H9 (cell line): Measurements from ENCODE around the gene HOMER1. TPM values are rescaled to one million over a fixed set of nuclear protein-coding genes. Genes with fewer than 3 reads are reported as not detected.

ENCODE experiments used
- DNase-seq: peaks from one replicate; pipeline ENCODE4 v3.0.0-alpha.2; 2017
- H2AFZ ChIP-seq: one replicate; pipeline ENCODE4 v1.6.1; 2013; ENCODE audit warnings: mild to moderate bottlenecking, low read length, control low read depth, moderate library complexity
- H2AK5ac ChIP-seq: 2 replicates; pipeline ENCODE4 v1.6.1; 2013; ENCODE audit warnings: low read length, control low read depth, mixed read lengths; ENCODE audit not compliant: insufficient read length
- H2BK120ac ChIP-seq: one replicate; pipeline ENCODE4 v1.6.1; 2013; ENCODE audit warnings: low read depth, mild to moderate bottlenecking, low read length, control low read depth, inconsistent platforms; ENCODE audit not compliant: poor library complexity, severe bottlenecking
- H2BK12ac ChIP-seq: 2 replicates; pipeline ENCODE4 v1.6.1; 2013; ENCODE audit warnings: low read length, control low read depth, mixed read lengths, low read depth; ENCODE audit not compliant: insufficient read length
- H2BK15ac ChIP-seq: 2 replicates; pipeline ENCODE4 v1.6.1; 2013; ENCODE audit warnings: low read depth, low read length, control low read depth
- H2BK20ac ChIP-seq: one replicate; pipeline ENCODE4 v1.6.1; 2013; ENCODE audit warnings: low read depth, mild to moderate bottlenecking, low read length, control low read depth, inconsistent platforms; ENCODE audit not compliant: poor library complexity, severe bottlenecking
- H2BK5ac ChIP-seq: 2 replicates; pipeline ENCODE4 v1.6.1; 2013; ENCODE audit warnings: low read length, control low read depth, mixed read lengths; ENCODE audit not compliant: insufficient read length
- H3K14ac ChIP-seq: 2 replicates; pipeline ENCODE4 v1.6.1; 2013; ENCODE audit warnings: low read length, control low read depth; ENCODE audit not compliant: insufficient read depth
- H3K18ac ChIP-seq: 2 replicates; pipeline ENCODE4 v1.6.1; 2013; ENCODE audit warnings: low read depth, mild to moderate bottlenecking, mixed read lengths, low read length, control low read depth; ENCODE audit not compliant: insufficient read length
- H3K23ac ChIP-seq: 2 replicates; pipeline ENCODE4 v1.6.1; 2013; ENCODE audit warnings: low read length, control low read depth, mixed read lengths, low read depth; ENCODE audit not compliant: insufficient read length
- H3K23me2 ChIP-seq: 2 replicates; pipeline ENCODE4 v1.6.1; 2013; ENCODE audit warnings: low read depth, mild to moderate bottlenecking, mixed read lengths, low read length, control low read depth; ENCODE audit not compliant: insufficient read length, poor library complexity, severe bottlenecking
- H3K27ac ChIP-seq: 2 replicates; pipeline ENCODE4 v1.5.1; 2013; ENCODE audit warnings: low read length, control low read depth, mixed read lengths, low read depth; ENCODE audit not compliant: insufficient read length
- H3K27me3 ChIP-seq: 2 replicates; pipeline ENCODE4 v1.6.1; 2013; ENCODE audit warnings: low read length, control low read depth, inconsistent platforms; ENCODE audit not compliant: insufficient read depth
- H3K4ac ChIP-seq: 2 replicates; pipeline ENCODE4 v1.6.1; 2013; ENCODE audit warnings: low read depth, mild to moderate bottlenecking, control low read depth, inconsistent platforms, low read length, moderate library complexity
- H3K4me1 ChIP-seq: 2 replicates; pipeline ENCODE4 v1.6.1; 2013; ENCODE audit warnings: low read length, control low read depth, inconsistent platforms; ENCODE audit not compliant: insufficient read depth
- H3K4me2 ChIP-seq: 2 replicates; pipeline ENCODE4 v1.6.1; 2013; ENCODE audit warnings: low read length, control low read depth, mixed read lengths; ENCODE audit not compliant: insufficient read length, insufficient read depth
- H3K56ac ChIP-seq: 2 replicates; pipeline ENCODE4 v1.6.1; 2013; ENCODE audit warnings: low read depth, mild to moderate bottlenecking, mixed read lengths, low read length, control low read depth; ENCODE audit not compliant: insufficient read length
- H3K79me1 ChIP-seq: 2 replicates; pipeline ENCODE4 v1.6.1; 2013; ENCODE audit warnings: low read depth, mild to moderate bottlenecking, moderate library complexity, low read length, control low read depth, inconsistent platforms; ENCODE audit not compliant: insufficient read depth, poor library complexity, severe bottlenecking
- H3K79me2 ChIP-seq: 2 replicates; pipeline ENCODE4 v1.6.1; 2013; ENCODE audit warnings: low read length, control low read depth, inconsistent platforms; ENCODE audit not compliant: insufficient read depth
- H3K9ac ChIP-seq: 2 replicates; pipeline ENCODE4 v1.6.1; 2013; ENCODE audit warnings: low read length, control low read depth, mixed read lengths; ENCODE audit not compliant: insufficient read length; ENCODE audit errors: extremely low read depth
- H3K9me3 ChIP-seq: one replicate; pipeline ENCODE4 v1.6.1; 2013; ENCODE audit warnings: low read depth, low read length, inconsistent platforms; ENCODE audit not compliant: control insufficient read depth
- H3T11ph ChIP-seq: one replicate; pipeline ENCODE4 v1.6.1; 2013; ENCODE audit warnings: mild to moderate bottlenecking, low read length, control low read depth, inconsistent platforms
- H4K20me1 ChIP-seq: one replicate; pipeline ENCODE4 v1.6.1; 2013; ENCODE audit not compliant: control insufficient read depth, insufficient read length, insufficient read depth
- H4K5ac ChIP-seq: 2 replicates; pipeline ENCODE4 v1.6.1; 2013; ENCODE audit warnings: low read depth, mild to moderate bottlenecking, mixed read lengths, low read length, control low read depth; ENCODE audit not compliant: insufficient read length
- H4K8ac ChIP-seq: replicated peaks from 2 replicates; pipeline ENCODE4 v1.6.1; 2013; ENCODE audit warnings: low read length, control low read depth, mixed read lengths, low read depth; ENCODE audit not compliant: insufficient read length
- H4K91ac ChIP-seq: 2 replicates; pipeline ENCODE4 v1.6.1; 2013; ENCODE audit warnings: low read depth, mild to moderate bottlenecking, moderate library complexity, mixed read lengths, low read length, control low read depth; ENCODE audit not compliant: insufficient read length
- H3K27ac Mint-ChIP-seq, 3 experiments: 2 replicates in 2 of 3; 3 replicates in 1 of 3; pipeline ENCODE4 v1.8.0; 2020 to 2021; ENCODE audit warnings: mixed read lengths in 3 of 3, mild to moderate bottlenecking in 1 of 3, moderate library complexity in 1 of 3
- H3K27me3 Mint-ChIP-seq: 2 replicates; pipeline ENCODE4 v1.8.0; 2021; ENCODE audit warnings: low read depth, mild to moderate bottlenecking, moderate library complexity, mixed read lengths
- H3K36me3 Mint-ChIP-seq, 3 experiments: 2 replicates in 2 of 3; 3 replicates in 1 of 3; pipeline ENCODE4 v1.8.0; 2020 to 2021; ENCODE audit warnings: low read depth in 3 of 3, mixed read lengths in 3 of 3; ENCODE audit not compliant: insufficient read depth in 1 of 3
- H3K4me1 Mint-ChIP-seq, 2 experiments: 2 replicates each; pipeline ENCODE4 v1.8.0; 2020; ENCODE audit warnings: mixed read lengths in 2 of 2
- H3K4me3 Mint-ChIP-seq, 2 experiments: 2 replicates in 1 of 2; 3 replicates in 1 of 2; pipeline ENCODE4 v1.8.0; 2020 to 2021; ENCODE audit warnings: mild to moderate bottlenecking in 2 of 2, mixed read lengths in 2 of 2, moderate library complexity in 1 of 2
- H3K9me3 Mint-ChIP-seq, 2 experiments: 2 replicates in 1 of 2; 3 replicates in 1 of 2; pipeline ENCODE4 v1.8.0; 2020; ENCODE audit warnings: mild to moderate bottlenecking in 2 of 2, mixed read lengths in 2 of 2, moderate library complexity in 1 of 2
- WGBS: extraction: QIAGEN DNeasy Blood & Tissue Kit; methylation state at CpG from one replicate; pipeline ENCODE4 v1.1.7; 2013; ENCODE audit warnings: missing lambda C conversion rate, low lambda C conversion rate, mixed read lengths; ENCODE audit not compliant: insufficient read length; ENCODE audit errors: extremely low coverage; 5-methylcytosine and 5-hydroxymethylcytosine counted together
- total RNA-seq: library from RNA; stranded (reverse); gene quantifications from 2 replicates; pipeline ENCODE4 v1.2.1, GENCODE V29; 2021
- TF ChIP-seq, protein P1 (sequence below): fragments of 200-600 bp; sonication (generic); conservative IDR thresholded peaks from 3 replicates; pipeline ENCODE4 v1.8.0; 2021; ENCODE audit warnings: antibody characterized with exemption, mild to moderate bottlenecking

Gene HOMER1
- total RNA-seq, 1 experiment from 2014 or later, result 39.5 TPM

DNA sequence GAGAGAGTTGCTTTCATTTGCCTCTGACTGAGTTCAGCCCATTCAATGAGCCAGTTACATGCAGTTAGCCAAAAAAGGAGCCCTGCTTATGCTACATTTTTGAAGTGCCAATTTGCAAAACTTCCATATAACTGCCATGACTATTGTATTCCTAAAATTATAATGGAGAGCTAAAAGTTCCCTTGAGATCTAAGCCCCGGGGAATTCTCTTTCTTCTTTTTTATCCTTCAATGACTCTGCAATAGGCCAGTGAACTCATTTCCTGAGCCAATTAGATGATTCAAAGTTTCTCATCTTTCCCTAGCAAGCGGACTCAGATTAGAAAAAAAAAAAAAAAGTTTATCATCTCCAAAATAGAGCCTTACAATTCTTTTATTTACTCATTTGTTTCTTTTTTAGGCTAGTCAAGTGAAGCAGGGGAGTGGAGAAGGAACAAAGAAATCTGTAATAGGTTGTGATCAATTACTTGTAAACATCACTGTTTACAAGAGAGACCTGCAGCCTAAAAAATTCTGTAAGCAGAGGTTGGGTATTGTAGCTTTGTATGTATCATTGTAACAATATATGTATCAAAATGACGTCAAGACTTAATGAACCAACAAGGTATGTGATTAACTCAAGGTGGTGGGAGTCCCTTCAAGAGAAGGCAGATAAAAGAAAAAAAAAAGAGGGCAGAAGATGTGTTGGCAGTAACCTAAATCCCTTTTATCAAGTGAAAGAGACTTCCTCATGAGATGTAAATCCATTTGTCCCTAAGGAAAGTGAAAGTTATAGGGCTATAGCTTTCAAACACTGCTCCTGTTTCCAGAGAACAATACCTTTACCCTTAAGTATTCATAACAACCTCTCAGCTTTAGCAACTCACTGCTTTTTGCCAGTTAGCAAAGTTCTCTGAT lies 48.7 kb upstream of the HOMER1 start:
- Histone ChIP-seq H2BK12ac (no peak overlapping the region), H4K20me1 (no peaks in the 10 kb centered on the region), H2BK20ac (no peak overlapping the region), H4K91ac (no peak overlapping the region), H3K9ac (no peak overlapping the region), H2AFZ (no peak overlapping the region), H2BK15ac (no peak overlapping the region), H3K79me2 (no peaks in the 10 kb centered on the region), H2AK5ac (no peak overlapping the region), H2BK120ac (no peak overlapping the region), H4K8ac (no peak overlapping the region), H3K14ac (no peak overlapping the region), H2BK5ac (no peak overlapping the region), H3T11ph (no peak overlapping the region), H3K18ac (no peak overlapping the region), H3K79me1 (no peaks in the 10 kb centered on the region), H3K23me2 (no peaks in the 10 kb centered on the region), H3K9me3 (no peaks in the 10 kb centered on the region), H3K4me1 (no peaks in the 10 kb centered on the region), H3K27ac (no peak overlapping the region), H3K4ac (no peak overlapping the region), H3K4me2 (no peak overlapping the region), H3K23ac (no peak overlapping the region), H4K5ac (no peak overlapping the region), H3K56ac (no peak overlapping the region), H3K27me3 (no peaks in the 10 kb centered on the region)
- Mint-ChIP-seq H3K27me3 (peaks cover 20% of the 10 kb centered on the region), H3K27ac (peak overlapping the region in 2 of 3 experiments; percentile 74 to 95; a peak in 4 of 7 replicates), H3K9me3 (no peaks in the 10 kb centered on the region), H3K4me3 (peak overlapping the region in 1 of 2 experiments; percentile 16; a peak in 2 of 5 replicates), H3K4me1 (peaks cover 33 to 42% of the 10 kb centered on the region in 2 experiments), H3K36me3 (no peaks in the 10 kb centered on the region)
- no peak for DNase-seq
- WGBS, result no CpG with 5 or more reads among the region's 3 CpGs
- TF ChIP-seq, protein P1, sequence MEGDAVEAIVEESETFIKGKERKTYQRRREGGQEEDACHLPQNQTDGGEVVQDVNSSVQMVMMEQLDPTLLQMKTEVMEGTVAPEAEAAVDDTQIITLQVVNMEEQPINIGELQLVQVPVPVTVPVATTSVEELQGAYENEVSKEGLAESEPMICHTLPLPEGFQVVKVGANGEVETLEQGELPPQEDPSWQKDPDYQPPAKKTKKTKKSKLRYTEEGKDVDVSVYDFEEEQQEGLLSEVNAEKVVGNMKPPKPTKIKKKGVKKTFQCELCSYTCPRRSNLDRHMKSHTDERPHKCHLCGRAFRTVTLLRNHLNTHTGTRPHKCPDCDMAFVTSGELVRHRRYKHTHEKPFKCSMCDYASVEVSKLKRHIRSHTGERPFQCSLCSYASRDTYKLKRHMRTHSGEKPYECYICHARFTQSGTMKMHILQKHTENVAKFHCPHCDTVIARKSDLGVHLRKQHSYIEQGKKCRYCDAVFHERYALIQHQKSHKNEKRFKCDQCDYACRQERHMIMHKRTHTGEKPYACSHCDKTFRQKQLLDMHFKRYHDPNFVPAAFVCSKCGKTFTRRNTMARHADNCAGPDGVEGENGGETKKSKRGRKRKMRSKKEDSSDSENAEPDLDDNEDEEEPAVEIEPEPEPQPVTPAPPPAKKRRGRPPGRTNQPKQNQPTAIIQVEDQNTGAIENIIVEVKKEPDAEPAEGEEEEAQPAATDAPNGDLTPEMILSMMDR, result no peak
